ENCODE results near the gene SRC.

DNA sequence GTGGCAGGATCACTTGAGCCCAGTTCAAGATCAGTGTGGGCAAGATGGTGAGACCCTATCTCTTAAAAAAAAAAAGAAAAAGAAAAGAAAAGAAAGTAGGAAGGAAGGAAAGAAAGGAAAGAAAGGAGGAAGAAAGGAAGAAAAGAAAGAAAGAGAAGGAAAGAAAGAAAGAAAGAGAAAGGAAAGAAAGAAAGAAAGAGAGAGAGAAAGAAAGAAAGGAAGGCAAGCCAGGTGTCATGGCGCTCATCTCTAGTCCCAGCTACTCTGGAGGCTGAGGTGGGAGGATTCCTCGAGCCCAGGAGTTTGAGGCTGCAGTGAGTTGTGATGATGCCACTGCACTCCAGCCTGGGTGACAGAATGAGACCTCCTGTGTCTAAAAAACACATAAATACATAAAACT lies 11.5 kb upstream of the SRC start:
- TF ChIP-seq, protein P1, sequence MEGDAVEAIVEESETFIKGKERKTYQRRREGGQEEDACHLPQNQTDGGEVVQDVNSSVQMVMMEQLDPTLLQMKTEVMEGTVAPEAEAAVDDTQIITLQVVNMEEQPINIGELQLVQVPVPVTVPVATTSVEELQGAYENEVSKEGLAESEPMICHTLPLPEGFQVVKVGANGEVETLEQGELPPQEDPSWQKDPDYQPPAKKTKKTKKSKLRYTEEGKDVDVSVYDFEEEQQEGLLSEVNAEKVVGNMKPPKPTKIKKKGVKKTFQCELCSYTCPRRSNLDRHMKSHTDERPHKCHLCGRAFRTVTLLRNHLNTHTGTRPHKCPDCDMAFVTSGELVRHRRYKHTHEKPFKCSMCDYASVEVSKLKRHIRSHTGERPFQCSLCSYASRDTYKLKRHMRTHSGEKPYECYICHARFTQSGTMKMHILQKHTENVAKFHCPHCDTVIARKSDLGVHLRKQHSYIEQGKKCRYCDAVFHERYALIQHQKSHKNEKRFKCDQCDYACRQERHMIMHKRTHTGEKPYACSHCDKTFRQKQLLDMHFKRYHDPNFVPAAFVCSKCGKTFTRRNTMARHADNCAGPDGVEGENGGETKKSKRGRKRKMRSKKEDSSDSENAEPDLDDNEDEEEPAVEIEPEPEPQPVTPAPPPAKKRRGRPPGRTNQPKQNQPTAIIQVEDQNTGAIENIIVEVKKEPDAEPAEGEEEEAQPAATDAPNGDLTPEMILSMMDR (IDR thresholded peaks at IDR 0.05): no peak
- TF ChIP-seq EZH2 (IDR thresholded peaks at IDR 0.05): no peak
